Left lung (tissue), 10 donors: ENCODE data around the gene HNRNPF. TPM values are rescaled to one million over a fixed set of nuclear protein-coding genes. Genes with fewer than 3 reads are reported as not detected.

ENCODE experiments used
- ATAC-seq: fragments of 200-7000 bp; cut with Tn5 transposase; one replicate; pipeline ENCODE4 v1.9.1; 2020; ENCODE audit warnings: moderate library complexity
- DNase-seq, 4 donors: peaks; one replicate each; pipeline ENCODE4 v3.0.0-alpha.2; 2013 to 2020
- H3K27ac ChIP-seq, 2 donors: fragments of 200-600 bp; sonication (generic) in 1 of 2; one replicate each; pipeline versions ENCODE4 v1.5.0 to v1.8.0; 2020 to 2021
- H3K27me3 ChIP-seq, 2 donors: fragments of 200-600 bp; sonication (generic) in 1 of 2; one replicate each; pipeline versions ENCODE4 v1.5.0 to v1.8.0; 2020 to 2021
- H3K36me3 ChIP-seq, 2 donors: fragments of 200-600 bp; sonication (generic) in 1 of 2; one replicate each; pipeline versions ENCODE4 v1.5.0 to v1.8.0; 2020 to 2021
- H3K4me1 ChIP-seq, 2 donors: fragments of 200-600 bp; one replicate each; pipeline ENCODE4 v1.8.0; 2021
- H3K4me3 ChIP-seq, 2 donors: fragments of 200-600 bp; sonication (generic) in 1 of 2; one replicate each; pipeline versions ENCODE4 v1.5.0 to v1.8.0; 2020 to 2021; ENCODE audit warnings: mild to moderate bottlenecking in 1 of 2
- H3K9me3 ChIP-seq, 2 donors: fragments of 200-600 bp; sonication (generic) in 1 of 2; one replicate each; pipeline versions ENCODE4 v1.5.0 to v1.8.0; 2020 to 2021
- intact Hi-C, 2 donors: fragments of 100-400 bp; cut with DNase I; formaldehyde crosslinking; loops; one replicate each; pipeline versions ENCODE4 v1.11.2 to v1.14.2; 2022
- polyA plus RNA-seq, 6 donors: library from polyadenylated mRNA; unstranded; fragments of 120-200 nt; gene quantifications; one replicate each; pipeline ENCODE4 v1.2.1, GENCODE V29; 2013; ENCODE audit not compliant: insufficient read length in 6 of 6
- total RNA-seq, 2 donors: library from RNA; stranded (reverse); fragmentation: NEBNext Ultra II Directional; extraction: Animal tissue kit (Norgen Biotek cat#: 25700); gene quantifications; one replicate each; pipeline ENCODE4 v1.2.1, GENCODE V29; 2021
- TF ChIP-seq, protein P1 (sequence below), 2 donors: fragments of 200-600 bp; sonication (generic) in 1 of 2; IDR thresholded peaks; one replicate each; pipeline versions ENCODE4 v1.5.0 to v1.8.0; 2021; ENCODE audit warnings: antibody characterized with exemption in 2 of 2
- donor health status: DM: no; HTN: yes; CAD: no.
- donor health status: DM: no; HTN: no; CAD: no.

HNRNPF gene
- total and polyA plus RNA-seq, 8 donors = 161 to 230 (median 175) TPM

DNA sequence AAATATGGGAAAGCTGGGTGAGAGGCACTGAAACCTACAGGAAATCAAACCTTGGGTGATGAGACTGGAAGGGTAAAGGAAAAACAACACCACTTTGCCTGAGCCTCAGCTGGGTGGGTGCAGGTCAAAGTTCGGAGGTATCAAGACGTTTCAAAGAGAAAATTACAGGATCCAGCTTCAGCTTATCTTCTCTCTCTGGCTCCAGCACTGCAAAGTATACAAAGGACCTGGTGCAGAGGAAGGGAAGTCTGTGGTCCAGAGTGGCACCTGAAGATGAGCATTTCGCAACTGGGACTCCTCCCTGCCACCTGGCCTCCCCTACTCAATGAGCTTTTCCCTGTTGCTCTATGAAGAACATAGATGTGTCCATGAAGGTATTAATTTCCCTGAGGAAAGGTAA lies 44.0 kb downstream of the HNRNPF start:
- peaks cover 0 to 8% of the 10 kb centered on the region in 2 donors for H3K4me1 ChIP-seq
- H3K9me3 ChIP-seq = no peaks in the 10 kb centered on the region
- no peak overlapping the region for H3K4me3 ChIP-seq
- DNase-seq (no peak), ATAC-seq (no peak)
- no peaks in the 10 kb centered on the region for H3K36me3 ChIP-seq
- intact Hi-C loops = no loop called here
- H3K27ac ChIP-seq = no peak overlapping the region
- no peaks in the 10 kb centered on the region for H3K27me3 ChIP-seq
- TF ChIP-seq, protein P1, sequence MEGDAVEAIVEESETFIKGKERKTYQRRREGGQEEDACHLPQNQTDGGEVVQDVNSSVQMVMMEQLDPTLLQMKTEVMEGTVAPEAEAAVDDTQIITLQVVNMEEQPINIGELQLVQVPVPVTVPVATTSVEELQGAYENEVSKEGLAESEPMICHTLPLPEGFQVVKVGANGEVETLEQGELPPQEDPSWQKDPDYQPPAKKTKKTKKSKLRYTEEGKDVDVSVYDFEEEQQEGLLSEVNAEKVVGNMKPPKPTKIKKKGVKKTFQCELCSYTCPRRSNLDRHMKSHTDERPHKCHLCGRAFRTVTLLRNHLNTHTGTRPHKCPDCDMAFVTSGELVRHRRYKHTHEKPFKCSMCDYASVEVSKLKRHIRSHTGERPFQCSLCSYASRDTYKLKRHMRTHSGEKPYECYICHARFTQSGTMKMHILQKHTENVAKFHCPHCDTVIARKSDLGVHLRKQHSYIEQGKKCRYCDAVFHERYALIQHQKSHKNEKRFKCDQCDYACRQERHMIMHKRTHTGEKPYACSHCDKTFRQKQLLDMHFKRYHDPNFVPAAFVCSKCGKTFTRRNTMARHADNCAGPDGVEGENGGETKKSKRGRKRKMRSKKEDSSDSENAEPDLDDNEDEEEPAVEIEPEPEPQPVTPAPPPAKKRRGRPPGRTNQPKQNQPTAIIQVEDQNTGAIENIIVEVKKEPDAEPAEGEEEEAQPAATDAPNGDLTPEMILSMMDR (IDR thresholded peaks at IDR 0.05) = no peak

DNA sequence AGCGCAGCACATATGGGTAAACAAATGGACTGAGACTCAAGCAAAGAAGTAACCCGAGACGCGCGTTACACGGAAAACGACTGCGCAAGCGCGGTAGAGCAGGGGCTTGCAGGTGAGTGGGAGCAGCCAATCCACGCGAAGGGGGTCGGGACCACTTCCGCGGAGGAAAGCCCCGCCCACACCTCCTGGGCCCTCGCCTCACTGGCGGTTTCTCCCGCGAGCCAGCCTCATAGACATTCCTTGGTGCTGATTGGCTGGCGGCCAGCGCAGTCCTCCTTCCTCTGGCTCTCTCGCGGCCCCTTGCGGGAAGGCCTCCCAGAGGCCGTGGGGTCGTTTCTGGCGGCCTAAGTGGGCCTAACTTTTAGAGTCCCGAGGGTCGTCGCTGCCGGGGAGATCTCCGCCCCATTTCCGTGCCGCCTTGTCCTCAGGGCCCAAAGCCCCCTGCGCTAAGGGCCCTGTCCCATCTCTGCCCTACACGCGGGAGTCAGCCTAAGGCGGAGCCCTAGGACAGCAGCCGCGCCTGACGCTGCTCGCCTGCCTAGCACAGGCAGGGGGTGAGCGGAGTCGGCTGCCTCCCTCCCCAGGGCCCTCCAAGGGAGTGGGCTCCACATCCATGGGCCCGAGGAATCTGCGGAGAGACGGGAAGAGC lies 46.7 kb downstream of the HNRNPF start:
- Histone ChIP-seq H3K9me3 (no peaks in the 10 kb centered on the region), H3K27me3 (no peaks in the 10 kb centered on the region), H3K27ac (peak overlapping the region; percentile 82), H3K4me3 (peak overlapping the region; percentile 39 to 63), H3K36me3 (no peaks in the 10 kb centered on the region), H3K4me1 (peaks cover 0 to 8% of the 10 kb centered on the region in 2 donors)
- intact Hi-C loops = no loop called here
- DNase-seq (peak; percentile 83 to 99 (median 97)), ATAC-seq (peak; percentile 99)
- TF ChIP-seq, protein P1 (IDR thresholded peaks at IDR 0.05) = peak; percentile 29

DNA sequence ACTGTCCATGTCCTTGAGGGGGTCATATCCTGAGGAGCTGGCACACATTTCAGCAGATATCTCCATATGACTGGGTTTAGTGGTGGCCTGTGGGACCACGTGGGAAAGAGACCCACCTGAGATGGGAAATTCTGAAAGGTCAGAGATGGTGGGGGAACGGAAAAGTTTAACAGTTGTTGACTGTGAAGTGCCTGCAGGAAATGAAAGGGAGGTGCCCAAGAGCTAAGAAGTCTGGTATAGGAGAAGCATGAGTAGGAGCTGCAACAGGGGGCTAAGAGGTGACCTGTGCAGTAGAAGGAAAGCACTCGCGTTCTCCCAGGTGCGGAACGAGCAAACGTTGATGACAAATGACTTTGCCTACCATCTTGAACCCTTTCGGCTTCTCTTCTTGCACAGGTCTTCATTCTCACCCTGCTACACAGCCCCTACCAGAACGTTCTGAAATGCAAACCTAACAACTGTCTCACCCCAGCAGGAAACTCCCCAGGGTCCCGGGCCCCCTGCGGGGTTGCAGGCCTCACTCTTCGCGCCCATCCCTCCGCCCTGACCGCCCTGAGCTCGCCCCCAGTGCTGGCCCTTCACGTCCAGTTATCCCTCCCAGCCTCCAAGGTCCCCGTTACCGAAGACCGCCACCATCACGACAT lies 47.3 kb downstream of the HNRNPF start:
- Histone ChIP-seq H3K4me1 (peaks cover 0 to 8% of the 10 kb centered on the region in 2 donors), H3K27me3 (no peaks in the 10 kb centered on the region), H3K9me3 (no peaks in the 10 kb centered on the region), H3K36me3 (no peaks in the 10 kb centered on the region), H3K4me3 (peak overlapping the region; percentile 39 to 63), H3K27ac (peak overlapping the region; percentile 82)
- intact Hi-C loops = no loop called here
- DNase-seq (peak in 1 of 4 donors; percentile 3), ATAC-seq (peak; percentile 13)
- TF ChIP-seq, protein P1 (IDR thresholded peaks at IDR 0.05) = no peak

DNA sequence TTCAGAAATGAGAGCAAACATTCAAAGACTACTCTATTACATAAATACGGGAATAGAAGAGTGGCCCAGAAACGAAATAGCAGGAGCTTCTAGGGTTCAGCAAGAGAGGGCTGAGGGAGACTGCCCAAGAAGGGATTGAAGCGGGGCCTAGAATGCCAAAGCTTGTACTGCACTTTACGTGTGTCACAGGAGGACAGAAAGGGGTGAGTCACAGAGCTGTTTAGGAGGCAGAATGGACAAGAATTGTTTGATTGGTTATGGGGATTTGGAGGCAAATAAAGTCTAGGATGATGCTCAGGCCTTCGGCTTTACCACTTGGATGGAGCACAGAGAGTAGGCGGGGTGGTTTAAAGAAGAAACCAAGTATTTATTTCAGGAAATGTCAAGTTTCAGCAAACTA lies 48.9 kb downstream of the HNRNPF start:
- Histone ChIP-seq H3K27me3 (no peaks in the 10 kb centered on the region), H3K4me3 (no peak overlapping the region), H3K36me3 (no peaks in the 10 kb centered on the region), H3K27ac (no peak overlapping the region), H3K4me1 (peaks cover 0 to 8% of the 10 kb centered on the region in 2 donors), H3K9me3 (no peaks in the 10 kb centered on the region)
- intact Hi-C loops = no loop called here
- ATAC-seq (no peak), DNase-seq (no peak)
- TF ChIP-seq, protein P1 (IDR thresholded peaks at IDR 0.05) = no peak

DNA sequence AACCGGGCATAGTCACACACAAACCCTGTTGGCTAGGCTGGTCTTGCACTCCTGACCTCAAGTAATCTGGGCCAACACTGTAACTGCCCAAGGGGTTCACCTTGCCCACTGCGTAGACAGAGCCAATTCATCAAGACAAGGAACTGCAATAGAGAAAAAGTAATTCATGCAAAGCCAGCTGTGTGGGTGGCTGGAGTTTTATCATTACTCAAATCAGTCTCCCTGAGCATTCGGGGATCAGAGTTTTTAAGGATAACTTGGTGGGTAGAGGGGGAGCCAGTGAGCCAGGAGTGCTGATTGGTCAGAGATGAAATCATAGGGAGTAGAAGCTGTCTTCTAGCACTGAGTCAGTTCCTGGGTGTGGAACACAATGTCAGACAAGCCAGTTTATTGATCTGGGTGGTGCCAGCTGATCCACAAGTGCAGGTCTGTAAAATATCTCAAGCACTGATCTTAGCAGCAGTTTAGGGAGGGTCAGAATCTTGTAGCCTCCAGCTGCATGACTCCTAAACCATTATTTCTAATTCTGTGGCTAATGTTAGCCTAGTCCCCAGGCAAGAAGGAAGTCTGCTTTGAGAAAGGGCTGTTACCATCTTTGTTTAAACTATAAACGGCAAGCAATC lies 53.1 kb downstream of the HNRNPF start:
- ATAC-seq (no peak), DNase-seq (no peak)
- Histone ChIP-seq H3K4me1 (no peaks in the 10 kb centered on the region), H3K27me3 (peaks cover 0 to 18% of the 10 kb centered on the region in 2 donors), H3K9me3 (no peaks in the 10 kb centered on the region), H3K4me3 (no peak overlapping the region), H3K27ac (no peak overlapping the region), H3K36me3 (no peaks in the 10 kb centered on the region)
- TF ChIP-seq, protein P1 (IDR thresholded peaks at IDR 0.05) = no peak
- intact Hi-C loops = no loop called here
